Stimulated activated naive CD8-positive, alpha-beta T cell treated with anti-CD3 and anti-CD28 coated beads, Interleukin-15, amount 100 ng/mL, for 72 hours (primary cell): Measurements from ENCODE around the gene IFNK.
A peak's percentile ranks its signal among the peaks of the same experiment; 100 is the strongest.

Experiments
- ATAC-seq: fragments of 150-1000 bp; cut with Tn5 transposase; 2 replicates; pipeline ENCODE4 v1.10.0; 2021; ENCODE audit warnings: mild to moderate bottlenecking, moderate library complexity
- DNase-seq, 2 donors: peaks; one replicate each; pipeline ENCODE4 v3.0.0; 2021 to 2022
- H3K27ac Mint-ChIP-seq, 2 donors: one replicate each; pipeline ENCODE4 v1.8.0; 2022; ENCODE audit warnings: mild to moderate bottlenecking in 2 of 2, mixed read lengths in 2 of 2, moderate library complexity in 2 of 2
- H3K27me3 Mint-ChIP-seq: one replicate; pipeline ENCODE4 v1.8.0; 2022; ENCODE audit warnings: mixed read lengths
- H3K4me1 Mint-ChIP-seq: one replicate; pipeline ENCODE4 v1.8.0; 2022; ENCODE audit warnings: mild to moderate bottlenecking, mixed read lengths
- H3K4me3 Mint-ChIP-seq, 2 donors: one replicate each; pipeline ENCODE4 v1.8.0; 2022; ENCODE audit warnings: mild to moderate bottlenecking in 2 of 2, mixed read lengths in 2 of 2, moderate library complexity in 1 of 2
- H3K9me3 Mint-ChIP-seq, 2 donors: one replicate each; pipeline ENCODE4 v1.8.0; 2022; ENCODE audit warnings: mixed read lengths in 2 of 2

The IFNK gene

DNA sequence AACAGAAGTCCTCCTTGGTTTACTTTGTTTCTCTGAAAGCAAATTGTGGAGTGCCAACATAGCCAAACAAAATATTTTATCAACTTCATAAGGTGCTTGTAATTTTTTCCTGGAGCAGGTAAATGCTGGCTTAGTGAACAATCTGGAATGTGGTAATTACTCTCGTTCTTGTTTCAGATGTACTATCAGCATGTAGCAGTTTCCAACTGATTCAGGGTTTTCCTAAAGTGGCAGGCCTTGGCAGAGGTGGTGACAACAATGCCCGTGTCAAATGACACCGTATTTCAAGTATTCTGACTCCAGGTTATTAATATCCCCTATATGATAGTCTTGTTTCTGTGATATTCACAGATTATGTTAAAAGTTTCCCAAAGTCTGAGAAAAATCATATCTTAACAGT is 48.0 kb downstream of the IFNK start:
- no peaks in the 10 kb centered on the region for H3K27me3 Mint-ChIP-seq
- peak overlapping the region; percentile 86 to 95 for H3K4me3 Mint-ChIP-seq
- H3K27ac Mint-ChIP-seq, result peak overlapping the region; percentile 97 to 98
- peaks cover 0 to 8% of the 10 kb centered on the region in 2 donors for H3K9me3 Mint-ChIP-seq
- H3K4me1 Mint-ChIP-seq, result peaks cover 31% of the 10 kb centered on the region
- no peak for ATAC-seq
- DNase-seq, result no peak

DNA sequence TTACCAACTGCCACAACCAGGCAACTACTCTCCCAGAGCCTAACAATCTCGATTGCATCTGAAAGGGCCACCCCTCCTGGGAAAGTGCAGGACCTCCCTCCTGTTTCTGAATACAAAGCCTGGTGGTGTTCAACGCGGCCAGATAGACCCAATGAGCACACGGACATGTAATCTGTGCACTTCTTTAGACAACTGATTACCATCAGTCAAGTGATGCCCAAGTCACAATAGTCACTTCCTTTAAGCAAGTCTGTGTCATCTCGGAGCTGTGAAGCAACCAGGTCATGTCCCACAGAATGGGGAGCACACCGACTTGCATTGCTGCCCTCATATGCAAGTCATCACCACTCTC is 48.5 kb downstream of the IFNK start:
- Mint-ChIP-seq H3K9me3 (peaks cover 0 to 8% of the 10 kb centered on the region in 2 donors), H3K27ac (peak overlapping the region; percentile 97 to 98), H3K27me3 (no peaks in the 10 kb centered on the region), H3K4me1 (peaks cover 27% of the 10 kb centered on the region), H3K4me3 (peak overlapping the region; percentile 86 to 95)
- no peak for DNase-seq
- ATAC-seq, result peak; percentile 75

DNA sequence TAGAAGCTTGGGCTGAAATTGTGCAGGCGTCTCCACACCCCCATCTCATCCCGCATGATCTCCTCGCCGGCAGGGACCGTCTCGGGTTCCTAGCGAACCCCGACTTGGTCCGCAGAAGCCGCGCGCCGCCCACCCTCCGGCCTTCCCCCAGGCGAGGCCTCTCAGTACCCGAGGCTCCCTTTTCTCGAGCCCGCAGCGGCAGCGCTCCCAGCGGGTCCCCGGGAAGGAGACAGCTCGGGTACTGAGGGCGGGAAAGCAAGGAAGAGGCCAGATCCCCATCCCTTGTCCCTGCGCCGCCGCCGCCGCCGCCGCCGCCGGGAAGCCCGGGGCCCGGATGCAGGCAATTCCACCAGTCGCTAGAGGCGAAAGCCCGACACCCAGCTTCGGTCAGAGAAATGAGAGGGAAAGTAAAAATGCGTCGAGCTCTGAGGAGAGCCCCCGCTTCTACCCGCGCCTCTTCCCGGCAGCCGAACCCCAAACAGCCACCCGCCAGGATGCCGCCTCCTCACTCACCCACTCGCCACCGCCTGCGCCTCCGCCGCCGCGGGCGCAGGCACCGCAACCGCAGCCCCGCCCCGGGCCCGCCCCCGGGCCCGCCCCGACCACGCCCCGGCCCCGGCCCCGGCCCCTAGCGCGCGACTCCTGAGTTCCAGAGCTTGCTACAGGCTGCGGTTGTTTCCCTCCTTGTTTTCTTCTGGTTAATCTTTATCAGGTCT is 49.0 kb downstream of the IFNK start, which contains the start of gene C9orf72:
Gene C9orf72, minus strand, starts transcription at position 564 of the 716 bp plus-strand sequence. CDS start 6,361 bp downstream, outside the sequence.
- Mint-ChIP-seq H3K27ac (peak within 1 kb of the TSS; percentile 100), H3K9me3 (peaks cover 3 to 10% of the 10 kb centered on the region in 2 donors), H3K4me3 (peak within 1 kb of the TSS; percentile 89 to 95), H3K27me3 (no peaks in the 10 kb centered on the region), H3K4me1 (peaks cover 26% of the 10 kb centered on the region)
- ATAC-seq, result peak; percentile 81
- peak; percentile 86 to 92 for DNase-seq

DNA sequence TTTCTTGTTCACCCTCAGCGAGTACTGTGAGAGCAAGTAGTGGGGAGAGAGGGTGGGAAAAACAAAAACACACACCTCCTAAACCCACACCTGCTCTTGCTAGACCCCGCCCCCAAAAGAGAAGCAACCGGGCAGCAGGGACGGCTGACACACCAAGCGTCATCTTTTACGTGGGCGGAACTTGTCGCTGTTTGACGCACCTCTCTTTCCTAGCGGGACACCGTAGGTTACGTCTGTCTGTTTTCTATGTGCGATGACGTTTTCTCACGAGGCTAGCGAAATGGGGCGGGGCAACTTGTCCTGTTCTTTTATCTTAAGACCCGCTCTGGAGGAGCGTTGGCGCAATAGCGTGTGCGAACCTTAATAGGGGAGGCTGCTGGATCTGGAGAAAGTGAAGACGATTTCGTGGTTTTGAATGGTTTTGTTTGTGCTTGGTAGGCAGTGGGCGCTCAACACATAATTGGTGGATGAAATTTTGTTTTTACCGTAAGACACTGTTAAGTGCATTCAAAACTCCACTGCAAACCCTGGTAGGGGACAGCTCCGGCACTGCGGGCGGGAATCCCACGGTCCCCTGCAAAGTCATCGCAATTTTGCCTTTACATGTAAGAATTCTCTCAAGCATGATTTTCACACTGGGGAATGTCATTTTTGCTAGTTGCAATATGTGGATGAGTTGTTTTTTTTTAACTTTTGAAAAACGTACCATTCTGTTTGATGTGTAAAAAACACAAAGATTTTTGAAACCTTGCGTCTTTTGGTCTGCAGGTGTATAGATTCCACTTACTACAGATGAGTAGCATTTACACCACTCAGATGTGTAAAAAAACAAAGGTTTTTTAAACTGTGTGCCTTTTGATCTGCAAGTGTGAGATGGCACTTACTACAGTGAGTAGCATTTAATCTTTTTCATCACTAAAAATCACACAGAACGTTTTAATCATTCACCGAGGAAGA is 49.8 kb downstream of the IFNK start:
- peaks cover 26% of the 10 kb centered on the region for H3K4me1 Mint-ChIP-seq
- no peaks in the 10 kb centered on the region for H3K27me3 Mint-ChIP-seq
- peaks cover 12 to 13% of the 10 kb centered on the region in 2 donors for H3K9me3 Mint-ChIP-seq
- DNase-seq (peak; percentile 91 to 96), ATAC-seq (peak; percentile 84)
- peak overlapping the region; percentile 100 for H3K27ac Mint-ChIP-seq
- H3K4me3 Mint-ChIP-seq, result peak overlapping the region; percentile 89 to 95
